NCI-H524 treated with DMSO at 0.1 percent for 48 hours (cell line): ENCODE data around the gene UBR4.
A peak's percentile ranks its signal among the peaks of the same experiment; 100 is the strongest.

Source experiments
- DNase-seq: peaks from one replicate; lab custom pipeline; 2025; lab: John Stamatoyannopoulos, UW

UBR4 gene

GRCh38 chr1:19036041-19036812 lies 173.8 kb downstream of the UBR4 start:
- no peak for DNase-seq

GRCh38 chr1:19035377-19036040 lies 174.6 kb downstream of the UBR4 start:
- no peak for DNase-seq

- no peak for DNase-seq
Observed at GRCh38 chr1:19034721-19035120, 175.3 kb downstream of the UBR4 start.

- DNase-seq = no peak
Observed at GRCh38 chr1:19033926-19034680, 176.0 kb downstream of the UBR4 start.

- DNase-seq = no peak
Observed at GRCh38 chr1:19033515-19033839, 176.6 kb downstream of the UBR4 start.

- no peak for DNase-seq
Observed at GRCh38 chr1:19032701-19033514, 177.2 kb downstream of the UBR4 start.

GRCh38 chr1:19032413-19032695 lies 177.7 kb downstream of the UBR4 start:
- DNase-seq = no peak

GRCh38 chr1:19029191-19030085 lies 180.6 kb downstream of the UBR4 start:
- DNase-seq = no peak

GRCh38 chr1:19028546-19029129 lies 181.4 kb downstream of the UBR4 start:
- DNase-seq = no peak

- DNase-seq = peak; percentile 32
Observed at GRCh38 chr1:19028110-19028509, 182.0 kb downstream of the UBR4 start.
